Activated CD8-positive, alpha-beta T cell treated with anti-CD3 and anti-CD28 coated beads for 36 hours (primary cell): Measurements from ENCODE around the gene SMAD2. TPM values are rescaled to one million over a fixed set of nuclear protein-coding genes. Genes with fewer than 3 reads are reported as not detected.
A peak's percentile ranks its signal among the peaks of the same experiment; 100 is the strongest.

ENCODE experiments used
- ATAC-seq: fragments of 200-7000 bp; cut with Tn5 transposase; one replicate; pipeline ENCODE4 v1.10.0; 2021; ENCODE audit warnings: mild to moderate bottlenecking, moderate library complexity
- CTCF ChIA-PET: fragments of 350-600 bp; sonication (Branson Sonifier 250); formaldehyde crosslinking; loops from one replicate; lab custom pipeline; 2021; ENCODE audit warnings: antibody characterized with exemption; lab: Charles Lee
- POLR2A ChIA-PET: fragments of 350-600 bp; sonication (Branson Sonifier 250); formaldehyde crosslinking; loops from one replicate; lab custom pipeline; 2021; ENCODE audit warnings: antibody characterized with exemption; lab: Charles Lee
- DNase-seq: peaks from one replicate; pipeline ENCODE4 v3.0.0-alpha.2; 2020
- H3K27ac Mint-ChIP-seq: one replicate; pipeline ENCODE4 v1.8.0; 2021; ENCODE audit warnings: mild to moderate bottlenecking, mixed read lengths
- H3K27me3 Mint-ChIP-seq: one replicate; pipeline ENCODE4 v1.8.0; 2021; ENCODE audit warnings: mixed read lengths
- H3K36me3 Mint-ChIP-seq: one replicate; pipeline ENCODE4 v1.8.0; 2021; ENCODE audit warnings: low read depth, mixed read lengths
- H3K4me1 Mint-ChIP-seq: one replicate; pipeline ENCODE4 v1.8.0; 2021; ENCODE audit warnings: low read depth, mixed read lengths
- H3K4me3 Mint-ChIP-seq: one replicate; pipeline ENCODE4 v1.8.0; 2021; ENCODE audit warnings: mild to moderate bottlenecking, moderate library complexity, mixed read lengths
- H3K9me3 Mint-ChIP-seq: one replicate; pipeline ENCODE4 v1.8.0; 2021; ENCODE audit warnings: mixed read lengths
- CTCF ChIP-seq: fragments of 200-600 bp; IDR thresholded peaks from one replicate; pipeline ENCODE4 v1.8.0; 2022; ENCODE audit warnings: antibody characterized with exemption, mild to moderate bottlenecking
- intact Hi-C: fragments of 100-400 bp; cut with micrococcal nuclease; formaldehyde crosslinking; loops from one replicate; pipeline ENCODE4 v1.10.0; 2022
- total RNA-seq, 2 experiments: library from RNA; stranded (reverse); gene quantifications; one replicate each; pipeline ENCODE4 v1.2.3, GENCODE V29; 2021

Gene SMAD2
- total RNA-seq, 2 experiments from 2014 or later = 141 to 142 TPM

GRCh38 chr18:47781561-47781960, 148.9 kb downstream of the SMAD2 start:
- CTCF ChIA-PET = interaction anchor here (1.3 kb wide), 1 partner anchor 27 kb away, joined by 3 read pairs; no protein-coding TSS in a partner anchor
- intact Hi-C loops = no loop called here
- Mint-ChIP-seq H3K9me3 (peaks cover 11% of the 10 kb centered on the region), H3K4me3 (no peak overlapping the region), H3K27ac (no peak overlapping the region), H3K36me3 (peaks cover 5% of the 10 kb centered on the region), H3K27me3 (peaks cover 6% of the 10 kb centered on the region), H3K4me1 (peaks cover 4% of the 10 kb centered on the region)
- POLR2A ChIA-PET = no interaction called here
- ATAC-seq (no peak), DNase-seq (no peak)
- TF ChIP-seq CTCF = no peak

- no peak for DNase-seq
- Mint-ChIP-seq H3K27me3 (peaks cover 7% of the 10 kb centered on the region), H3K36me3 (peaks cover 5% of the 10 kb centered on the region), H3K4me1 (peaks cover 4% of the 10 kb centered on the region), H3K9me3 (peaks cover 11% of the 10 kb centered on the region), H3K27ac (no peak overlapping the region), H3K4me3 (no peak overlapping the region)
- intact Hi-C loops = no loop called here
- ChIA-PET CTCF (no interaction called here), POLR2A (interaction anchor here (0.5 kb wide), 1 partner anchor 86 kb away, joined by 3 read pairs; no protein-coding TSS in a partner anchor)
- ATAC-seq = no peak
- TF ChIP-seq CTCF = no peak
Observed at GRCh38 chr18:47780011-47780725, 150.3 kb downstream of the SMAD2 start.

GRCh38 chr18:47779381-47779780, 151.1 kb downstream of the SMAD2 start:
- no peak for DNase-seq
- H3K27me3 Mint-ChIP-seq = peaks cover 7% of the 10 kb centered on the region
- H3K9me3 Mint-ChIP-seq = peaks cover 8% of the 10 kb centered on the region
- CTCF ChIA-PET = no interaction called here
- no peak for ATAC-seq
- intact Hi-C loops = loop anchor here (10.0 kb wide), 1 partner anchor 145 kb away; no protein-coding TSS in a partner anchor
- H3K27ac Mint-ChIP-seq = no peak overlapping the region
- POLR2A ChIA-PET = no interaction called here
- no peak overlapping the region for H3K4me3 Mint-ChIP-seq
- no peak for TF ChIP-seq CTCF
- peaks cover 2% of the 10 kb centered on the region for H3K36me3 Mint-ChIP-seq
- H3K4me1 Mint-ChIP-seq = peaks cover 4% of the 10 kb centered on the region

GRCh38 chr18:47777626-47778025, 152.8 kb downstream of the SMAD2 start:
- no peaks in the 10 kb centered on the region for H3K9me3 Mint-ChIP-seq
- intact Hi-C loops = loop anchor here (10.0 kb wide), 1 partner anchor 147 kb away; no protein-coding TSS in a partner anchor
- no peak overlapping the region for H3K4me3 Mint-ChIP-seq
- H3K27me3 Mint-ChIP-seq = peaks cover 7% of the 10 kb centered on the region
- peaks cover 4% of the 10 kb centered on the region for H3K4me1 Mint-ChIP-seq
- H3K27ac Mint-ChIP-seq = no peak overlapping the region
- ChIA-PET POLR2A (no interaction called here), CTCF (interaction anchor here (1.0 kb wide), 1 partner anchor 21 kb away, joined by 3 read pairs; no protein-coding TSS in a partner anchor)
- TF ChIP-seq CTCF = no peak
- no peaks in the 10 kb centered on the region for H3K36me3 Mint-ChIP-seq
- DNase-seq (no peak), ATAC-seq (peak; percentile 53)

- ChIA-PET CTCF (interaction anchor here (1.6 kb wide), 1 partner anchor 235 kb away, joined by 3 read pairs; no protein-coding TSS in a partner anchor), POLR2A (no interaction called here)
- H3K36me3 Mint-ChIP-seq = no peaks in the 10 kb centered on the region
- ATAC-seq = no peak
- peaks cover 4% of the 10 kb centered on the region for H3K4me1 Mint-ChIP-seq
- H3K9me3 Mint-ChIP-seq = no peaks in the 10 kb centered on the region
- intact Hi-C loops = loop anchor here (10.0 kb wide), 1 partner anchor 149 kb away; no protein-coding TSS in a partner anchor
- peaks cover 5% of the 10 kb centered on the region for H3K27me3 Mint-ChIP-seq
- H3K4me3 Mint-ChIP-seq = no peak overlapping the region
- TF ChIP-seq CTCF = no peak
- no peak for DNase-seq
- no peak overlapping the region for H3K27ac Mint-ChIP-seq
Observed at GRCh38 chr18:47775961-47776360, 154.5 kb downstream of the SMAD2 start.
